GDM1 (cell line): ENCODE data around the gene PPIC.

ENCODE experiments used
- DNase-seq: peaks from one replicate; lab custom pipeline; 2025; lab: John Stamatoyannopoulos, UW

PPIC gene

DNA sequence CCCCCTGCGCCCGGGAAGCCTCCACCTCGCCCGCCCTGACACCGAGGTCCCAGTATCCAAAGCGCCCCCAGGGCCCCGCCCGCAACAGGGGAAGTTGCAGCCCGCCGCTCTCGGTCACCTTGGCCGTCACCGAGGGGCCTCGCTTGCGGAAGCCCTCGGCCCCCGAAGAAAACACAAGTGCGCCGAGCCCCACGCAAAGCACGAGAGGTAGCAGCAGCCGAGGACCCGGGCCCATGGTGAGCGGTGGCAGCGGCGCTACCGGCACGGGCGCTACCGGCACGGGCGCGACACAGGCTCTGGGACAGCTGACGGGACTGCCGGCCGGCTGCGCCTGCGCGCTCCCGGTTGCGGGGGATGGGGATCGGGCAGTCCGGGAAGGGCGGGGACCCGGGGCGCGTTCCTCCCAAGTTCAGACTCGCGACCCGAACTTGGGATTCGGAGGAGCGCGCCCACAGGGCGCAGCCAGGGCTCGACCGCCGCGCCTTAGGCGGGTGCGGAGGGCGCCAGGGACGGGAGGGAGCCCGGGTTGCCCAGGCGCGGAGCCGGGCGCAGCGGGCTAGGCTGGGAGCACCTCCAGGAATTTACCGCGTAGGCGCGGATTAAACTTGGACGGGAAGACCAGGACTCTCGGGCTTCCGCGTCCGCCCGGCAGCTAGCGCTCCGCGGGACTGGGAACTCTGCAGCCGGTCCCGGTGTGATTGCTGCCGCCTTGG lies at the start of gene PPIC:
PPIC (minus strand) TSS at position 335 of the 713 bp plus-strand sequence; CDS start at position 235, 100 bp downstream.
- no peak for DNase-seq

DNA sequence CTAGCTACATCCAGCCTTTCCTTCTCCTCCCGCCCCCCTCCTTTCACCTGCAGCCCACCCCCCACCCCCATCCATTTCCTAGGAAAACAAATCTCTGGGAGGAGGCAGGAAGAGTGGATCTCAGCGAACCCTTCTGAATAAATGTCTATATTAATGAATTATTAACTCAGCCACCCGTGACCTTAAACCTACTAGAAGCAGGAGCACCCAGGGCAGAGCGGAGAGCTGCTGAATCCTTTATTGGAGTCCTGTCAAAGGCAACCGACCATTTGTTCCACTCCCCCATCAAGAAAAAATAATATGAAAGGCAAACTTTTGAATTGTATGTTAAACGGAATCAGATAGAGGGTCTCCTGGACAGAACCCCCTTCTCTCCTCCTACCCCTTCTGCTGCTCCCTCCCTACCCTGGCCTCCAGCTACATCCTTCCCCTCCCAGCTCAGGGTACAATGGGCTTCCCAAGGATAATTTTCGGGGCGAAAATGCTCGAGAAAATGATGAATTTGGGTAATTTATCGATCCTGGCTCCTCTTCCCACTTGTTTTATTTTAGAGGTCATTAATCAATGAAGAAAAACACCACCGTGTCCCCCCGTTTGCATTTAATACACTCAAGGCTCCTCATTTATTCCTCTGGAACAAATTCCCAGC lies 49.2 kb upstream of the PPIC start:
- DNase-seq, result no peak

DNA sequence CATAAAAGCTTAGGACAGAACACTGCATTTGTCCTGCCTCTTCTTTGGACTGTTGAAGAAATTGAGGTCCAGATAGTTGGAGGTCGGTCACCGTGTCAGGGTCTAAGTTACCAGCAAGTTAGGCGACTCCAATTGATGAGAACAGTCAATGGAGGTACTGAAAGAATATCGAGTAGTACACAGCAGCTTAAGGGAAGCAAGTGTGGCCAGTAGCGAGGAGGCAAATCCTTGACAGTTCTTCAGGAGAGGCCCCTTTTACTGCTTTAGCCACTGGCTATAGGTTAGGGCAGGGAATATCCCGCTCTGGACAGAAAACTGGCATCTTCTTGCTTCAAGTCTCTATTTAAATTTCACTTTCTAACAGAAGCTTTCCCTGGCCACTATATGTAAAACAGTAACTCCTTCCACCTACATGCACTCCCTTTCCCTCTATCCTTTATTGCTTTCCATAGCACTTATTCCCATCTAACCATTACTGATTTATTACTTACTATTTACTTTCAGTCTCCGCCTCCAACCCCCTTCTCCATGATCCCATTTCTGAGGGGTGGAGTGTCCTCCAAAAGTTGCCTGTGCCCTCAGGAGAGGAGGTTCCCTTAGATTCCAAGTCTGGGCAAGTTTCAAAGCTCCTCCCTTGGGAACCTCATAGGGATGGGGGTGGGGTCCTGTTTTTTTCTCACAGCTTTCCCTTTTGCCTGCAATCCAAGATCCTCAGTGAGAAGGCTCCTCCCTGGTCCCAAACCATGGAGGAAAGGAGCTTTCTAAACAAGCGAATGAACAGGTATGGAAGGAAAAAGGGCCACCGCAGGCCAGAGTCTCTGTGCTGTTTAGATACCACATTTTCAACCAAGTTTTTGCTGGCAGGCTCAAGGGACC lies 48.4 kb upstream of the PPIC start:
- DNase-seq, result no peak

DNA sequence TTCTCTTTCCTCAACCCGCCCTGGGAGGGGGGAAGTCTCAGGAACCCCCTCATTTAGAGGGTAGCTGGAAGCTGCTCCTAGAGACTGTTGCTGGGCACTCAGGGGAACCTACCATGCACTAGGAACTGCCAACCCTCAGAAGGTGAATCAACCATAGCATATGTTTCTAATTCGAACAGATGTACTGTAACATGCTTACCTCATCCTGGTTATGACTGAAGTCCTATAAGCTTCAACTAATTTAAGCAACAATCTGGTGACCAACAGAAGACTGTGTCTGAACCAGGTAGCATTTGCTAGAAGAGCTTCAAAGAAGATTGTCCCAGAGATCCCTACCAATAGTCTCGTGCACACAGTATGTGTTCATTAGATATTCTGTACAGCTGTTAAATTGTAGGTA lies 46.8 kb upstream of the PPIC start:
- no peak for DNase-seq

DNA sequence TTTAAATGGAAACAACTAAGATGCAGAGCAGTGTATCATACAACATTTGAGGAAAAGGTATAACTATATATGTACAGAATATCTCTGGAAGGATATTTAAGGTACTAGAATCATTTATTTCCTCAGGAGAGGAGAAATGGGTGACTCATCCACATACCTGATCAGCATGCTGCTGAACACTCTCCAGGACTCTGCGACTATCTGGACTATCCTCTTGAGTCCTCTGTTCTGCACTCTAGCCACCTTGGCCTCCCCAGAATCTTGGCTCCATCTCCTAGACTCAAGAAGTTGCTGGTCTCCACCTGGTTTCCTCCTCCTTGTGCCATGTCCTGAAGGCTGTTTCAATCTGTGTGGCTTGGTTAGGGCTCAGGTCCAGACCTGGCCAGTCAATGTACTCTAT lies 43.7 kb upstream of the PPIC start:
- no peak for DNase-seq

DNA sequence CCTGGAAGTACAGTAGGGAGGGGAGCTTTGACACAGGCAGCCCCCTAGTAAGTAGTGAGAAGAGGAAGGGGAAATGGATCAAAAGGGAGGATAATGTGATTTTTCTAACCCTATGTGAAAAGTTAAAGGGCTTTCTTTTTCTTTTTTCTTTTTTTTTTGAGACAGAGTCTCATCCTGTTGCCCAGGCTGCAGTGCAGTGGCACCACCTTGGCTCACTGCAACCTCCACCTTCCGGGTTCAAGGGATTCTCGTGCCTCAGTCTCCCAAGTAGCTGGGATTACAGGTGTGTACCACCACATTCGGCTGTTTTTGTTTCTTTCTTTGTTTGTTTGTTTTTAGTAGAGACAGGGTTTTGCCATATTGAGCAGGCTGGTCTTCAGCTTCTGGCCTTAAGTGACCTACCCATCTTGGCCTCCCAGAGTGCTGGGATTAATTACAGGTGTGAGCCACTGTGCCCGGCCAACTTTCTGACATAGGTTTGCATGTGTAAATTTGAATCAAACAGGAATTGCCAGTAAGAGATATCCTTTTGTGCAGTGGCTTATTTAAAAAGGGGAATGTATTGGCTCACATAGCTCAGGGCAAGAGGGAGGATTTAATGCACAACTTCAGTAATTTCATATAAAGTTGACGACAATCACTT lies 39.1 kb upstream of the PPIC start:
- DNase-seq, result no peak

DNA sequence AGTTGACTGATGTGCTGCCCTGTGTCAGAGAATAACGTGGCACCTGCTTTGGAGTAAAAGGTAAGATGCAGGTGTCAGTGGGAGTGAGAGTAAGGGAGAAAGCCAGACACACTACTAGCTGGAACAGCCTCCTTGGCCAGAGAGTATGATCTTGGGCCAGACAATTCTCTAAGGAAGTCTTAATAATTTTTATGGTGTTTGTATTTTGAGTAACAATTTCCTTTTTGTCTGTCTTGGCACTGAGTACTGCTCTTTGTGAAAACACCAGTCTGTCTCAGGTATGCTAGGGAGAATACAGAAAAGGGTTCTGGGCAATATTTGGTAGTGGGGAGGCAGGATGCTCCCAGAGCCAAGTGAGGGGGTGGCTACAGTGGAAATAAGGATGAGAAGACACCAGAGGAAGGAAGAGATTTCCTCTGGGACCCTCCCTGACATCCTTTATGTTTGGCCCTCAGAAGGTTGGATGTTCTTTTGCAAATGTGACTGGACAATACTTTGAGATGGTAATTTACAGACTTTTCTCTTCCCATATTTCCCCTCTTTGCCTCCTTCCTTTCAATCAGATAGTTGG lies 31.9 kb upstream of the PPIC start:
- DNase-seq, result no peak

DNA sequence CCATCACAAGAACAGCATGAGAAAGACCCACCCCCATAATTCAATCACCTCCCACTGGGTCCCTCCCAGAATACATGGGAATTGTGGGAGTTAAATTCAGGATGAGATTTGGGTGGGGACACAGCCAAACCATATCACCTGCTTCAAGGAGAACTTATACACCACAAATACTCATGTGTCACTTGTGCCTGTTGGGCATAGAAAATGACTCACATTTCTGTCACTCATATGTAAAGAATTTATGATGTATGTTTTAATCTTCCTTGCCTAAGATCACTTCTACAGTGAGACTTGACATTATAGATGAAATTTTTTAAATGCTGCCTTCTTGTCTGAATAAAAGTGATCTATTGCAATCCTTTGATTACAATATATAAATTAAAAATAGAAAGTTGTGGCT lies 29.5 kb upstream of the PPIC start:
- DNase-seq, result no peak

DNA sequence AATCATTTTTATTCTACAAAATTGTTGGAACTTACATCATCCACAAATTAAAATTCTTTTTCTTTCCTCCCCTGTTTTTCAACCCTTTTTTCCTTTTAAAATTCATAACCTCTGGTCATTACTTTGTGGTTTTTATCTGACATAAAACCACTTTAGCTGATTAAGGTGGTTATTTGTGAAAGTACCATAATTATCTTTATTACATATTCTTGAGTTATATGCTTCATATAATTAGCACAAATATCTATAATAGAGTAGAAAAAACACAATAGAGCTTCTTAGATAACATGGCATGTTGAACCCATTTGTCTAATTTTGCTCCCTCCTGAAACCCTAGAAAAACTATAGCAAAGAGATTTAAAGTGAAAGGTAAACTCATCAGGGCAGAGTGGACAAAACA lies 22.9 kb upstream of the PPIC start:
- no peak for DNase-seq

DNA sequence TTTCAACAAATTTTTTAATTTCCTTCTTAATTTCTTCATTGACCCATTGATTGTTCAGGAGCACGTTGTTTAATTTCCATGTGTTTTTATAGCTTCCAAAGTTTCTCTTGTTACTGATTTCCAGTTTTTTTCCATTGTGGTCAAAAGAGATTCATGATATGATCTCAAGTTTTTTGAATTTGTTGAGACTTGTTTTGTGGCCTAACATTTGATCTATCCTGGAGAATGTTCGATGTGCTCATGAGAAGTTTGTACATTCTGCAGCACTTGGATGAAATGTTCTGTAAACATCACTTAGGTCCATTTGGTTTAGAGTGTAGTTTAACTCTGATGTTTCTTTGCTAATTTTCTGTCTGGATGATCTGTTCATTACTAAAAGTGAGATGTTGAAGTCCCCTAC lies 14.7 kb upstream of the PPIC start:
- DNase-seq, result no peak

DNA sequence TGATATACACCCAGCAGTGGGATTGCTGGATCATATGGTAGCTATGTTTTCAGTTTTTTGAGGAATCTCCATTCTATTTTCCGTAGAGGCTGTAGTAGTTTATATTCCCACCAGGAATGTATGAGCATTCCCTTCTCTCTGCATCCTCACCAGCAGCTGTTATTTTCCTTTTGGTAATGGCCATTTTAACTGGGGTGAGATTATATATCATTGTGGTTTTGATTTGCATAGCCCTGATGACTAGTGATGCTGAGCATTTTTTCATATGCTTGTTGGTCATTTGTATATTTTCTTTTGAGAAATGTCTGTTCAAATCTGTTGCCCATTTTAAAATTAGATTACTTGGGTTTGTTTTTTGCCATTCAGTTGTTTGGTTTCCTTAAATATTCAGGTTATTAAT lies 11.2 kb upstream of the PPIC start:
- no peak for DNase-seq

DNA sequence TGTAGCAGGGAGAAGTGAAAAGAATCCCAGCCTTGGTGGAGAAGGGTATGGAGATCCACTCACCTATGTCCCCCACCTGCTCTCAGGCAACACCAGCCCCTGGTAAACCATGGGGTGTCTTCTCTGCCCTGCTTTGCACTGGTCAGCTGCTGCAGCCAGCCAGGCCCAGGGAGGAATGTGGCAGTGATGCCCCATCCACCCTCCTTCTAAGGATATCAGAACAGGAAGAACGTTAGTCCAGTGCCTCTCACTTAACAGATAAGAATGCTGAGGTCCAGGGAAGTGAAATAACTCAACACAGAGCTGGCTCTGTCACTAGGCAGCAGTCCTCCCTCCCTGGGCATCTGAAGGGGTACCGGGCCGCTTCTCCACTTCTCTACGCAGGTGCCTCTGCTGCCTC lies 9.7 kb upstream of the PPIC start:
- no peak for DNase-seq

DNA sequence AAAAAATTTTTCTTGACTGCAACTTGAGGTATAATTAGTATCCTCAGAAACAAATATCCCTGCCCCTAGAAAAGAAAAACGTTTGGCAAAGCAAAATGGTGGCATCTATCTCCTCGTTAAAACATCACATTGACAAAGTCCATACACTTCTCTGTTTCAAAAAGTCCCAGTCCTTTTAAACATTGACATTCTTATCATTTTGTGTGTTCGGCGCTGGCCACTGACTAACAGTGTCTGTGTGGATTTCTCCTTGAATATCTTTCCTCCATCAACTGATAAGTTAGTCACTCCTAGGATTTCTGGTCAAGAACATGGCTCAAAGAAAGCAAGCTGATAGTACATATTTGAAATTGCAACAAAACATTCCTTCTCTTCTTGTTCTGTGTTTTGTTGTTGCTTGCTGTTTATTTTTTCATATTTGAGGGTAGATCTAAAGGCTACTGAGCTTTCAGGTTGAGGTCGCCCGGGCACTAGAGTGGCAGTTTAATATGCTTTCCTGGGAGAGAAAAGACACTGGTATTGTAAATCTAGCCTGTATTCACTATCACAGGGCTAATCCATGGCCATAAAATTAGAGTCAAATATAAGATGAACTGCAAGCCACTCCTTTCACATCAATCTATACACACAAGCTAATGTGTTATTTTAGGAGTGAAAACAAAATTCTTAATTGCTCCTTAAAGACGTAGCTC lies 8.5 kb upstream of the PPIC start:
- no peak for DNase-seq

DNA sequence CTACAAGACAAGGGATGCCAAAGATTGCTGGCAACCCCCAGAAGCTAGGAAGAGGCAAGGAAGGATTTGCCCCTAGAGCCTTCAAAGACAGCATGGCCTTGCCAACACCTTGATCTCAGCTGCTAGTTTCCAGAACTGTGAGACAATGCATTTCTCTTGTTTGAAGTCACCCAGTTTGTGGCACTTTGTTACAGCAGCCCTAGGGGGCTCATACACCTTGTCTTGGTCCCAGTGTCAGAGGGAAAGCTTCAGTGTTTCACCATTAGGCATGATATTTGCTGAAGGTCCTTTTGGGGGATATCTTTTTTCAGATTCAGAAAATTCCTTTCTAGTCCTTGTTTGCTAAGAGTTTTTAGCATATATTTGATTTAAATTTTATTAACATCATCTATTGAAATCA lies 3.1 kb upstream of the PPIC start:
- no peak for DNase-seq

DNA sequence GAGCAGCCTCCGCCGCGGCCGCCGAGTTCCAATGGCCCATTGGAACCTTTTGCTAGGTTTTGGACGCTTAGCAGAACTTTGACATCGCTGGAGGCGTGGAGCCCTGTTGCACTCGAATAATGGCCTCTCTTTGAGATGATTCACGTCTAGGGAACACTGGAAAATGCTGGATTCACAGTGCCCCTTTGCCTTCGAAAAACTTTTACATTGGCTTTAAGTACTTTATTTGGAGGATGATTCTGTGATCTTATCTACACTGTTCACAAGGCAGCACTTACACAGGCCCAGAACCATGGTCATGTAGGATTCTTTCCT lies 536 bp upstream of the PPIC start:
- DNase-seq, result no peak

DNA sequence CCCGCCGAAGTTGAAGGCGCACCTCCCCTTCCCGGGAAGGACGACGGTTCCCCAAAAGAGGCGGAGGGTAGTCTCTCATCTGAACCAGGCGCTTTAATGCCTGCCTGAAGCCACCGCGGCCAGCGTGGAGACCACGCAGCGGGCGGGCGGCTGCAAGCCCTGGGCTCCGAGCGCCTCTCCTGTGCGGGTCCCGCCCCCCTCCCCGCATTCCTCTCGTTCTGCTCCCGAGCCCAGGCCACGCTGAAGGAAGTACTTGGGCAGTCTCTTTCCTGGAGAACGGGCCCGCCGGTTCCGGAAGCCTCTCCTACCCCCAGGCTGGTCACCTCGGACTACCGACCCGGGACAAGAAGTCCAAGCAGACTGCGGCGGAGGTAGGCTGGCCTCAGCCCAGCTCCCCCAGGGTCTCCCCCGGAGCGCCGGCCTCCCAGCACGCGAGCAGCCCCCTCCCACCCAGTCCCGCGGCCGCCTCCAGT lies 571 bp downstream of the PPIC start:
- no peak for DNase-seq

DNA sequence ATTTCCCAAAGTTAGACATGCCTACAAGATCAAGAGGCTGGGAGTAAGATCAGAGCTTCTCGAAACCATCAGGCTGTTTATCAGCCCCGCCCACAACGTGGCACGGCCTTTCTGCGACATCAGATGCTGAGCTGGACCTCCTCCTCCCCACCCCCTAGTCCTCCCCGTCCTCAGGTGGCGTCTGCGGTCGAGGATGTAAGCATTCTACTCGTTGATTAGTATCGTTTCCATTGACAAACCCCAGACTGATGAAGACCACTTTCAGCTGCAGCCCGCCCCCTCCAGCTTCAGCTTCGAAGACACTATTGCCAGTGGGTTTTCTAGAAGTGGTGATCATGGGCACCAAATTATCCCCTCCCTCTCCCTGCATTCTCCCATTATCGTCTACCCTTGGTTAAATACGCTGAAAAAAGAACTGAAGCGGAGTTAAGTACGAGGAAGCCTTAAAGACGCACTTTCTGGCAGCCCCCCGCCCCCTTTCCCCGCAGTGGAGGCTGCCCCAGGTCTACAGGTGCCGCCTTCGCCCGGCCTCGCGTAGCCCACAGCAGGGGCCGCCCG lies 1.1 kb downstream of the PPIC start:
- DNase-seq, result no peak

DNA sequence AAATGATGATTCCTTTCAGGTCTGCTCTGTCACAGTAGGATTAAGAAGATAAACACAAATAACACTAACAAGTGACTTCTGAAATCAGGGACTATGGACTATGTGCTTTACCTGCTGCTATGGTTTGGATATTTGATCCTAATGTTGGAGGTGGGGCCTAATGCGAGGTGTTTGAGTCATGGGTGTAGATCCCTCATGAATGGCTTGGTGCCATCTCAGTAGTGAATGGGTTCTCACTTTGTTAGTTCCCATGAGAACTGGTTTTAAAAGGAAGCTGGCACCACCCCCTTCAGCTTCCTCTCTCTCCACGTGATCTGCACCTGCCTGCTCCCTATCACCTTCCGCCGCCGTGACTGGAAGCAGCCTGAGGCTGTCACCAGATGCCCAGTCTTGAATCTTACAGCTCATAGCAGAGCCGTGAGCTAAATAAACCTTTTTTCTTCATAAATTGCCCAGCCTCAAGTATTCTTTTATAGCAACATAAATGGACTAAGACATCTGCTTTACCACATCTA lies 3.3 kb downstream of the PPIC start:
- no peak for DNase-seq

DNA sequence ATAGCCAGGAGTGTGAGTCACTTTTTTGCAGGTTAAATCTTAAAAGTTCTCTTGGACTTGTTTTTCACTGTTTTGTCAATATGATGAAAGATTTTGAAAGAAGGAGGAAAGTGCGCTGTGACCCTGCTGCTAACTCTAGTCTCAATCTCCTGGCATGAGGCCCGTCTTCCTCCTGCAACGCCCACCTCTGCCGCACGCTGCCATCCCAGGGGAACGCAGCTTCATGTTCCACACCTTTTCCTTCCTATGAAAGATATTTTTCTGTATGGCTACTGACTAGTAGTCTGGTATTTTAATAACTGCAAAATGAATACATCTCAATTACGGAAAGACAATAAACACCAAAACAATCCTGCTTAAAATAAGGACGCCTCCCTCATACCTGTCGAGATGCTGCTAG lies 8.3 kb downstream of the PPIC start:
- DNase-seq, result no peak

DNA sequence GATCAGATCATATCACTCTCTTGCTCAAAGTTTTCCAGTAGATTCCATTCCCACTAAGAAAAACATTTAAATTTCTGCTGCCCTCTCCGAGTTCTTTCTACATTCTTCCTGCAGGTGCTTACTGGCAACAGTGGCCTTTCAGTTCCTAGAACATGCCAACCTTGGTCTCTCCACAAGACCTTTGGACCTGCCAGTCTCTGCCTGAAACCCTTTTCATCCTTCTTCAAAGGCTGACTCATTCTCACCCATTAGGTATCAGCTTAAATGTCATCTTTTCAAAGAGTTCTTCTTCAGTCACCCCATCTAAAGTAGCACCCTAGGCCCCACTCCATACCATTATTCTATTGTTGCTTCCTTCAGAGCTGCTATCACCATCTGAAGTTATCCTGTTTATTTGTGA lies 21.8 kb downstream of the PPIC start:
- DNase-seq, result no peak

DNA sequence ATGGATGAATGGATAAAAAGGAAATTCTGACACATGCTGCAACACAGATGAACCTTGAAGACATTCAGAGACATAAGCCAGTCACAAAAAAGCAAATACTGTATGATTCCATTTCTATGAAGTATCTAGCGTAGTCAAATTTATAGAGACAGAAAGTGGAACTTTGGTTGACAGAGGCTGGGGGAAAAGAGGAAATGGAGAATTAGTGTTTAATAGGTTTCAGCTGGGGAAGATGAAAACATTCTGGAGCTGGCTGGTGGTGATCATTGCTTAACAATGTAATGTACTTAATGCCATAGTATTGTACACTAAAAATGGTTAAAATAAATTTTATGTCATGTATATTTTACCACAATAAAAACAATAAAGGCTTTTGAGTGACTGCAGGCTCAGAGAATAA lies 24.2 kb downstream of the PPIC start:
- DNase-seq, result no peak
